NT2/D1 (cell line): ENCODE results near the gene KIF6.

ENCODE experiments used
- DNase-seq: peaks from one replicate; pipeline ENCODE4 v3.0.0-alpha.2; 2011; ENCODE audit warnings: low read depth, low spot score
- H3K27me3 ChIP-seq: 2 replicates; pipeline ENCODE4 v1.6.0; 2011; ENCODE audit warnings: mild to moderate bottlenecking; ENCODE audit not compliant: insufficient read length, insufficient read depth
- H3K36me3 ChIP-seq: 2 replicates; pipeline ENCODE4 v1.6.1; 2011; ENCODE audit warnings: mild to moderate bottlenecking, low read length, mixed read lengths; ENCODE audit not compliant: insufficient read depth, insufficient read length
- H3K4me1 ChIP-seq: 2 replicates; pipeline ENCODE4 v1.5.1; 2011; ENCODE audit not compliant: insufficient read depth, insufficient read length
- H3K4me3 ChIP-seq: 2 replicates; pipeline ENCODE4 v1.5.1; 2011; ENCODE audit warnings: low read depth; ENCODE audit not compliant: insufficient read length
- H3K9ac ChIP-seq: 2 replicates; pipeline ENCODE4 v1.6.0; 2011; ENCODE audit warnings: low read depth; ENCODE audit not compliant: insufficient read length
- H3K9me3 ChIP-seq: 2 replicates; pipeline ENCODE4 v1.5.1; 2011; ENCODE audit warnings: mild to moderate bottlenecking, low read length; ENCODE audit not compliant: insufficient read depth
- SUZ12 ChIP-seq: IDR thresholded peaks from 2 replicates; pipeline ENCODE4 v1.6.1; 2011; ENCODE audit not compliant: insufficient read length, insufficient read depth; ENCODE audit errors: extremely low read depth
- YY1 ChIP-seq: IDR thresholded peaks from 2 replicates; pipeline ENCODE4 v1.6.1; 2011; ENCODE audit not compliant: insufficient read length, insufficient read depth
- ZNF274 ChIP-seq: IDR thresholded peaks from 2 replicates; pipeline ENCODE4 v1.6.1; 2011; ENCODE audit warnings: mild to moderate bottlenecking, low read depth, low read length

Gene KIF6

GRCh38 chr6:39657355-39658135 lies 67.7 kb downstream of the KIF6 start:
- Histone ChIP-seq H3K4me3 (no peak overlapping the region), H3K9ac (no peak overlapping the region), H3K4me1 (no peaks in the 10 kb centered on the region), H3K27me3 (no peaks in the 10 kb centered on the region), H3K36me3 (no peaks in the 10 kb centered on the region), H3K9me3 (no peaks in the 10 kb centered on the region)
- no peak for DNase-seq
- TF ChIP-seq SUZ12 (no peak), YY1 (no peak), ZNF274 (no peak)

- Histone ChIP-seq H3K9ac (no peak overlapping the region), H3K36me3 (no peaks in the 10 kb centered on the region), H3K27me3 (no peaks in the 10 kb centered on the region), H3K4me1 (no peaks in the 10 kb centered on the region), H3K9me3 (no peaks in the 10 kb centered on the region), H3K4me3 (no peak overlapping the region)
- no peak for DNase-seq
- no peak for TF ChIP-seq SUZ12
Observed at GRCh38 chr6:39654121-39654520, 71.1 kb downstream of the KIF6 start.

GRCh38 chr6:39653612-39654011 lies 71.6 kb downstream of the KIF6 start:
- Histone ChIP-seq H3K9ac (no peak overlapping the region), H3K9me3 (no peaks in the 10 kb centered on the region), H3K27me3 (no peaks in the 10 kb centered on the region), H3K4me3 (no peak overlapping the region), H3K4me1 (no peaks in the 10 kb centered on the region), H3K36me3 (no peaks in the 10 kb centered on the region)
- no peak for DNase-seq
- no peak for TF ChIP-seq ZNF274
- no peak for TF ChIP-seq YY1

- Histone ChIP-seq H3K27me3 (no peaks in the 10 kb centered on the region), H3K9me3 (no peaks in the 10 kb centered on the region), H3K4me3 (no peak overlapping the region), H3K4me1 (no peaks in the 10 kb centered on the region), H3K36me3 (no peaks in the 10 kb centered on the region), H3K9ac (no peak overlapping the region)
- DNase-seq, result no peak
- TF ChIP-seq ZNF274 (no peak), SUZ12 (no peak), YY1 (no peak)
Observed at GRCh38 chr6:39649996-39650395, 75.2 kb downstream of the KIF6 start.

- Histone ChIP-seq H3K27me3 (no peaks in the 10 kb centered on the region), H3K9me3 (no peaks in the 10 kb centered on the region), H3K9ac (no peak overlapping the region), H3K36me3 (no peaks in the 10 kb centered on the region), H3K4me3 (no peak overlapping the region), H3K4me1 (no peaks in the 10 kb centered on the region)
- TF ChIP-seq ZNF274 (no peak), YY1 (no peak), SUZ12 (no peak)
- no peak for DNase-seq
Observed at GRCh38 chr6:39646751-39647420, 78.3 kb downstream of the KIF6 start.

GRCh38 chr6:39642270-39642669 lies 82.9 kb downstream of the KIF6 start:
- Histone ChIP-seq H3K4me1 (no peaks in the 10 kb centered on the region), H3K27me3 (no peaks in the 10 kb centered on the region), H3K9ac (no peak overlapping the region), H3K36me3 (no peaks in the 10 kb centered on the region), H3K9me3 (no peaks in the 10 kb centered on the region), H3K4me3 (no peak overlapping the region)
- TF ChIP-seq ZNF274 (no peak), YY1 (no peak), SUZ12 (no peak)
- no peak for DNase-seq

GRCh38 chr6:39638126-39638822 lies 86.9 kb downstream of the KIF6 start:
- no peaks in the 10 kb centered on the region for H3K27me3 ChIP-seq
- H3K4me3 ChIP-seq, result no peak overlapping the region
- DNase-seq, result no peak
- H3K9ac ChIP-seq, result no peak overlapping the region
- no peaks in the 10 kb centered on the region for H3K4me1 ChIP-seq
- H3K36me3 ChIP-seq, result no peaks in the 10 kb centered on the region
- H3K9me3 ChIP-seq, result no peaks in the 10 kb centered on the region
- TF ChIP-seq ZNF274 (no peak), SUZ12 (no peak), YY1 (no peak)
